Psoas muscle (tissue), 8 donors: ENCODE measurements around the gene LCNL1. TPM values are rescaled to one million over a fixed set of nuclear protein-coding genes. Genes with fewer than 3 reads are reported as not detected.

Experiments used
- ATAC-seq, 4 donors: fragments of 200-7000 bp; cut with Tn5 transposase; one replicate each; pipeline ENCODE4 v1.9.1; 2020; ENCODE audit warnings: moderate library complexity in 3 of 4, mild to moderate bottlenecking in 2 of 4
- DNase-seq, 2 donors: peaks; one replicate each; pipeline ENCODE4 v3.0.0-alpha.2; 2020
- H3K27ac ChIP-seq: fragments of 200-600 bp; one replicate; pipeline ENCODE4 v1.8.0; 2022
- H3K27me3 ChIP-seq, 3 donors: fragments of 200-600 bp in 1 of 3; one replicate each; pipeline versions ENCODE4 v1.6.1 to v1.8.0; 2013 to 2022; ENCODE audit warnings: low read length in 2 of 3, mild to moderate bottlenecking in 2 of 3, moderate library complexity in 1 of 3; ENCODE audit not compliant: insufficient read depth in 3 of 3
- H3K36me3 ChIP-seq, 2 donors: fragments of 200-600 bp in 1 of 2; one replicate each; pipeline versions ENCODE4 v1.6.1 to v1.8.0; 2013 to 2022; ENCODE audit warnings: low read depth in 1 of 2, mild to moderate bottlenecking in 1 of 2, moderate library complexity in 1 of 2; ENCODE audit not compliant: insufficient read depth in 1 of 2
- H3K4me1 ChIP-seq: fragments of 200-600 bp; one replicate; pipeline ENCODE4 v1.8.0; 2022
- H3K4me3 ChIP-seq: fragments of 200-600 bp; one replicate; pipeline ENCODE4 v1.8.0; 2022; ENCODE audit warnings: mild to moderate bottlenecking
- H3K9me3 ChIP-seq: fragments of 200-600 bp; one replicate; pipeline ENCODE4 v1.8.0; 2022
- CTCF ChIP-seq: fragments of 200-600 bp; IDR thresholded peaks from one replicate; pipeline ENCODE4 v1.8.0; 2022; ENCODE audit warnings: antibody characterized with exemption
- whole genome bisulfite sequencing, 3 donors: extraction: QIAGEN DNeasy Blood & Tissue Kit; methylation state at CpG; one replicate each; pipeline versions ENCODE4 v1.1.6 to v1.1.7; 2013; 5-methylcytosine and 5-hydroxymethylcytosine counted together
- intact Hi-C, 2 donors: fragments of 100-400 bp; cut with DNase I; formaldehyde crosslinking; loops; one replicate each; pipeline versions ENCODE4 v1.11.0 to v1.14.2; 2022
- polyA plus RNA-seq, 3 donors: library from polyadenylated mRNA; stranded (reverse); fragments of 200-250 nt; gene quantifications; one replicate each; pipeline ENCODE4 v1.2.3, GENCODE V29; 2013
- total RNA-seq, 4 donors: library from RNA; stranded (reverse); fragmentation: NEBNext Ultra II Directional in 2 of 4; extraction: Animal tissue kit (Norgen Biotek cat#: 25700) in 2 of 4; gene quantifications; one replicate each; pipeline versions ENCODE4 v1.2.1 to v1.2.4, GENCODE V29; 2021 to 2023
- donor health status: healthy with polysubstance abuse.
- donor health status: DM: no; HTN: no; CAD: no; lungs with moderate emphysema.
- donor health status: Bipolar disorder and iron deficiency.
- donor health status: healthy.
- donor health status: DM: yes; HTN: yes; CAD: no.
- donor health status: DM: no; HTN: no; CAD: no.
- donor health status: DM: no; HTN: no; CAD: no.
- donor health status: DM: yes; HTN: yes; CAD: no.

LCNL1 gene
- total and polyA plus RNA-seq, 7 donors = 0.04 to 0.79 (median 0.14) TPM

GRCh38 chr9:136956604-136957003 lies 26.2 kb upstream of the LCNL1 start:
- Histone ChIP-seq H3K9me3 (no peaks in the 10 kb centered on the region), H3K27ac (no peak overlapping the region), H3K4me1 (no peaks in the 10 kb centered on the region), H3K4me3 (no peak overlapping the region), H3K27me3 (peaks cover 0 to 5% (median 0%) of the 10 kb centered on the region in 3 donors), H3K36me3 (no peaks in the 10 kb centered on the region)
- no peak for TF ChIP-seq CTCF
- DNase-seq (no peak), ATAC-seq (no peak)
- 96 to 98% (median 98%) methylated on average over 4 of the region's 4 CpGs for WGBS, 3 donors
- intact Hi-C loops = no loop called here

GRCh38 chr9:136957461-136957860 lies 25.3 kb upstream of the LCNL1 start:
- Histone ChIP-seq H3K27me3 (peaks cover 0 to 5% (median 0%) of the 10 kb centered on the region in 3 donors), H3K4me1 (no peaks in the 10 kb centered on the region), H3K27ac (no peak overlapping the region), H3K36me3 (no peaks in the 10 kb centered on the region), H3K9me3 (no peaks in the 10 kb centered on the region), H3K4me3 (no peak overlapping the region)
- 92 to 100% (median 100%) methylated on average over 1 of the region's 1 CpG for WGBS, 3 donors
- no peak for TF ChIP-seq CTCF
- intact Hi-C loops = no loop called here
- ATAC-seq = no peak
- no peak for DNase-seq

- H3K36me3 ChIP-seq = no peaks in the 10 kb centered on the region
- TF ChIP-seq CTCF = no peak
- H3K27ac ChIP-seq = no peak overlapping the region
- ATAC-seq = no peak
- DNase-seq = no peak
- no peaks in the 10 kb centered on the region for H3K9me3 ChIP-seq
- H3K27me3 ChIP-seq = peaks cover 0 to 5% (median 0%) of the 10 kb centered on the region in 3 donors
- 82 to 95% (median 85%) methylated on average over 6 of the region's 6 CpGs for WGBS, 3 donors
- no peaks in the 10 kb centered on the region for H3K4me1 ChIP-seq
- H3K4me3 ChIP-seq = no peak overlapping the region
- intact Hi-C loops = no loop called here
Measured at GRCh38 chr9:136957901-136958300, 24.9 kb upstream of the LCNL1 start.

GRCh38 chr9:136958473-136958872 lies 24.3 kb upstream of the LCNL1 start:
- ATAC-seq (no peak), DNase-seq (no peak)
- no peak overlapping the region for H3K27ac ChIP-seq
- intact Hi-C loops = no loop called here
- H3K27me3 ChIP-seq = peaks cover 0 to 5% (median 0%) of the 10 kb centered on the region in 3 donors
- WGBS, 3 donors = 83 to 91% (median 90%) methylated on average over 4 to 7 of the region's 7 CpGs
- H3K4me1 ChIP-seq = no peaks in the 10 kb centered on the region
- no peak for TF ChIP-seq CTCF
- no peak overlapping the region for H3K4me3 ChIP-seq
- H3K9me3 ChIP-seq = no peaks in the 10 kb centered on the region
- no peaks in the 10 kb centered on the region for H3K36me3 ChIP-seq
